ENCODE results near the gene SEMA6C.

Gene SEMA6C

DNA sequence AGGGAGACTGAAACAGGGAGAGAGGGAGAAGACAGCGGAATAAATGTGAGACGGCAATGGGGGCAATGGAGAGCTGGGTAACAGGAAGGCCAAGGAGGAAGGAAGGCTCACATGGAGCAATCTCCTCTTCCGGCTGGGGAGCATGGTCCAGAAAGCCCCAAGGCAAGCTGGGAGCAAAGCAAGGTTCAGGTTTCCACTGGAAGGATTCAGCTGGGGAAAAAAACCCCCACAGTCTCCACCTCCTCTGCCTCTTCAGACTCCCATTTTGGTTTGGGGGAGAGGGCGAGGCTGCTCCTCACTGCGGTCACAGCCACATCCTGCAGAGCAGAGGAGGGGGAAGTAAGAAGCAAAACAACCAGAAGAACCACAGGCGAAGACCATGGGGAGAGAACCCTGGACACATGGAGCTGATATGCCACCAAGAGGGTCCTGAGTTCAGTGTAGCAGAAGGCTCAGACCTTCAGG, 10.7 kb upstream of the SEMA6C start:
- DNase-seq: peak in 1 of 2 experiments; percentile 27

DNA sequence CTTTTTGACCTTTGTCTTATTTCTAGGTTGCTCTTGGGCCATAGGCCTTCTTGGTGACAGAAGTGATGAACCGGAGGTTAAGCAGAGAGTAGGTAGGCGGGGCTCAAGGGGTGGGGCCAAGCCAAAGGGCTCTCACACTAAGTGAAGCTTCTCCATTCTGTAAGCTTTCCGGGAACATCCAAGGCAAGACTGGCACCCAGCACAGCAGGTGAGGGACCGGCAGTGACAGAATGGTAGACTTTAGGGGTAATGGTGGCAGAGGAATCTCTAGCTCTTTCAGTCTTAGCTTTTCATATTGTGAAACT, 10.0 kb upstream of the SEMA6C start, which contains the start of gene TNFAIP8L2:
TSS of gene TNFAIP8L2 (plus strand) at position 135 of the 305 bp plus-strand sequence. CDS start 2,049 bp downstream, outside the sequence.
- peak; percentile 68 to 75 for DNase-seq

DNA sequence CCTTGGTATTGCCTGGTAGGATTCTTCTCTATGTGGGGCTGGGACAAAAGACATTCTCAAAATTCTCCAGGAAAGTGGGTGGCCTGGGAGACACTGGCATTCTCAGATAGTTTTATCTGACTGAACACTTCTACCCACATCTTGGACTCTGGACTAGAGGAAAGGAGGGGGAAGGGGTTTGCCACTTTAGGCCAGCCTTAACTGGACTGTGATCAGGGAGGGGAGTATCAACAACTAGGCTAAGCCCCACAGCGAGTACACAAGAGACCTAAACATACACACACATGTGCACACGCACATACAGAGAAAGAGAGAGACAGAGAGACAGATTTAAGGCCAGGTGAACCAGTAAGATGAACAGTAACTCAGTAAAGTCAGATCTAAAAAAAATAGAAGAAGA, 1.2 kb upstream of the SEMA6C start:
- no peak for DNase-seq

DNA sequence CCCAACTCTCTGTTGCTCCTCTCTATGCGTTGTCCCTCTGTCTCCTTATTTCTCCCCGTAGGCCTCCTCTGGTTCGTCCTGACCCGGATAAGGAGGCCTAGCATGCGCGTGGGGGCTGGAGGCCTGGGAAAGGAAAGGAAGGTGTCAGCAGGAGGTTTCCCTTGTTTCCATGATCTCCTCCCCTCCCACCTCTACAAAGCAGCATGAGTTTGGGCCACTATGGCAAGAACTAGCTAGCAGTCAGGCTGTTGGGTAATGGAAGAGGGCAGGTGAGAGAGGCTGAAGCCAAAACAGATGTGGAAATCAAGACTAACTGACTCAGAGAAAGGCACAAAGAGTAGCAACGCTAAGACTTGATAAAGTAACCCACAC, 687 bp upstream of the SEMA6C start:
- no peak for DNase-seq

DNA sequence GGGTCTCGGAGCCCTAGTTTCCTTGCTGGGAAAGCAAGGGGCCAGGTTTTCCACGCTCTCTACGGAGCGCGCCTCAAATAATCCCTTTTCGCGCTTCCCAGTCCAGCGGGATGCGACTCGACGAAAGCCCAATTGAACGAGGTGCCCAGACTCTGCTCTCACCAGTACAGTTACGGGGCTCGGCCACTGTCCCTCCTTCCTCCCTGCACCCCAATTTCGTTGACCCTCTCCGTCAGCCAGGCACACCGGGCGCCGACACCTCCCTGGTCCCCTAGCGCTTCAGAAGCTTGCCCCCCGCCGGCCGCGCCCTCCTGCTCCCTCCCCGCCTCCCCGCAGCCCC, 389 bp downstream of the SEMA6C start:
- no peak for DNase-seq

DNA sequence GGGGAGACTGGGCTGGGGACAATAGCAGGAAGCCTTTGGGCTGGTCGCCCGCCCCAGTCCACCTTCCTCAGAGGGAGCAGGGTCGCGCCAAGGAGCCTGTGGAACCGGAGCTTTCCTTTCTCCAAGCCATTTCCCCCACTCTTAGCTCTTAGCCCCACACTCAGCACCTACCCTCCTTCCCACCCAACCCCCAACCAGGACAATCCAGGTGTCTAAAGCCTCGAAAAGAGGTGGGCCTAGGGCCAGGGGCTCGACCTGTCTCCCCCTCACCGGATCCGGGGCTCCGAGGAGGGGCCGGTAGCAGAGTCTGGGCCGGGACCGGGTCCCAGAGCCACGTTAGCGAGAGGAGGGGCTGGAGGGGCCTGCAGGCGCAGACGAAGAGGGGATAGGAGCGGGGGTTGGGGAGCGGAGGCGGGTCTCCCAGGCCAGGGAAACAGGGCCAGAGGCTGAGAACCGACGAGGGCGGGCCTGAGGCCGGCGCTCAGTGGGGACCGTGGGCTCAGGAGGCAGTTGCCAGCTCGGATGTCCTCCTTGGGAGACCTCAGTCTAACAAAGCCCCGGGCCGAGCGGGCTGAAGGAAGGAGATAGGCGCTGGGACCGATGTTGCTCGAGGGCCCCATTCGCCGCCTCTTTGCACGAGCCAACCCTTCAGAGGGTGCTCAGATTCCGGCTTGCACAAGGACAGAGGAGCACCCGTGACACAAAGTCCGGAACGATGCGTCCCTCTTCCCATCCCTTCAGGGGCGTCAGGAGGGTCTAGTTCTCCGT, 943 bp downstream of the SEMA6C start:
- DNase-seq: no peak

DNA sequence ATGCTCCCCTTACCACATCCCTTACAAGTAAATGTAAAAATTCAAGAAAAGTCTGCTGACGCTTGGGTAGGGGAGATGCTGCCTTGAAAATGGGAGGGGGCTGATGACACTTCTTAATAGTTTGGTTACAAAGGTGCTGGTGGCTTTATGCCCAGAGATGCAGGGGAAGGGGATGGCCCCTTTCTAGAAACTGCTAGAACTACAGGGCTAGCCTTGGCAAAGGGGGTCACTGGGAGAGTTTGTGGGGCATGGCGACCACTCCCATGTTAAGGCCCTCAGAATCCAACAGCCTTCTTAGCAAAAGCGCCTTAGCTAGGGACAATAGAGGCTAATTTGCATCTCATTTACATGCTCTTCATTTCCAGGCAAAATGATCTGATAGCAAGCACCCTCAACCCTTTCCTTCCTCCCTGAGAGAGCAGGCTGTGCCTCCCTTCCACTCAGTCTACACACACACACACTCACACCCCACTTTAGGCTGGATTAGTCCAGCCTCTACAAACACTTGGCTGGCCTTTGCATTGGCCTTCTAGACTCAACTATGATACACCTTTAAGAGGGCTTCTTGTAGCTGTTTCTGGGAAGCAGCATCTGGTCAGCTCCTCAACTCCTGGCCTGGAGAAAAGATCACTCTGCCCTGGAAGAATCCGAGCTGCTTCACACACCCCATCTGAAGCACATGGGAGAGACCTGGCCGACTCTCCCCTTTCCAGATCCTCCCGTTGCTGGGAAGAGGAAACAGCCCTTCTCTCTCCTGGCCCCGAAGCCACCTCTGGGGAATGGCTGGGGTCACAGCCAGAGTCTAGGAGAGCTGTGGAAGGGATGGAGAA, 1.7 kb downstream of the SEMA6C start:
- no peak for DNase-seq

DNA sequence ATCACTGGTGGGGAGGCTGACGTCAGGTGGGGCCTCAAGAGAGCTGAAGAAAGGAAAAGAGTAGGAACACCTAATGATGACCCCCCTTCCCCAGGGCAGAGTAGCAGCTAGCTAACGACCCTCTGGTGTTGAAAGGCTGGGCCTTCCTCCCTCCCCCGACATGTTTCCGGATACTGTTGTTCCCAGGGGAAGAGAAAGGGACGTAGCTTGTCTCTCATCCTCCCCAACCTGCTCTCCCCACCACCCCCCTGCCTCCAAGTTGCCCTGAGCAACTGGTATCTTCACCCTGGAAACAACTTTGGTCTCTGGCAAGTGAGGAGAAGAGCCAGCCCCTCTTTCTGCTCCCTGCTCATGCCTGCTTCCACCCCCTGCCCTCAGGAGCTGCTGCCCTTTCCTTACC, 2.4 kb downstream of the SEMA6C start:
- DNase-seq: no peak

DNA sequence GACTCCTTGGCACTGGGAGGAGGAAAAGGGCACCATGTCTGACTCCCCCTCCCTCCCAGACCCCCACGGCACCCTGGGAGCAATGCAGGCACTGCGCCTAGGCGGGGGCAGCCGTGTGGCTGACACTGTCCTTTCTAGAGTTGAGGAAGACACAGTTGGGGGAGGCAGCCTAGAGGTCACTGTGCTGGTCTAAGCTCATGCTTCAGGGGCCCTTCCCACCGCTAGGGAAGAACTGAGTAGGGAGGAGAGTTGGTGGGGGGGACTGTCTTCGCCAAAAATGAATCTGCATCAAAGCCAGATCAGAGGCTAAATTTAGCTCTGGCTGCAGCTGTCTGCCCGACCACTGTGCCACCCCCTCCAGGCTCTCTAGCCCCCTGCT, 3.4 kb downstream of the SEMA6C start:
- DNase-seq: no peak

DNA sequence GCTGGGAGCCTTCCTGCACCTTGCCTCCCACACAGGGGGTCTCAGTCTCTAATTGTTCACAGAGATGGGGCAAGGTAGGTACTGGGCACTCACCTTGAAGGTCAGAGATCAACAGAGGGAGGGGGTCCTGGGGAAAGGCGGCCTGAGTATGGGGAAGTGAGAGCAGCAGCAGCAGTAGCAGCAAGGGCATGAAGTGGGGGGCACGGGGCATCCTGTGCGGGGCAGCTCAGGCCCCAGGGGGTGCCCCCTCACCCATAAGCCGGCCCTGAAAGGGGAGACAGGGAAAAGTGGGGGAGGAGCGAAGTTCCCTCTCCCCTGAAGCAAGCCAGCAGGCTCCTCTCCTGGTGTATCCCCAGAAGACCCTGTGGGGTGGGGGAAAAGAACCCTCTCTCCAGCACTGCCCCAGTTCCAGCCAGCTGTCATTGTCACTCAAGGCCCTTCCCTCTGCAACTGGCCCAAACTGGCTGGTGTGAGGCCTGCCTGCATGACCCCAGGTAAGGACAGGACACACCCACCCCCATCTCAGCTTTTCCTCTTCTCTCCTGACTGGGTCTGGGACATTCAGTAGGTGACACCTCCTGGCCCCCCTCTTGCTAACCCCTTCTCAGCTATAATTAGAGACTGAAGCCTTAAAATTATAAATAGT, 3.9 kb downstream of the SEMA6C start:
- DNase-seq: no peak

DNA sequence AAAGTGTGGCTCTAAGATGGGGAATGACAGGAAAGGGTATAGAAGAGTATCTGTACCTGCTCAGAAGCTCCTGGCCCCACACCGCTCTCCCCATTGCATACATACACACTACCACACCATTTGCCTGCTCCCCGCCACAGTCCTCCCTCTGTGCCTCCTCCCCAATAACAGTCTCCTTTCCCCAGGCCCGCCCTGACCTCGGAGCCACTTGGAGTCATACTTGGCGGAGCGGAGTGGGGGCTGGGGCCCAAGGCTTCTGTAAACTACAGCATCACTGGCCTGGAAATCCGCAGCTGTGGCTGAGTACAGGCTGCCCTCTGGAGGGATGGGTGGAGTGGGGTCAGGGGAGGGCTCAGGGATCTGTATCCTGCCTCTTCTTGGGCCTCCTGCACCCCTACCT, 8.6 kb downstream of the SEMA6C start:
- DNase-seq: no peak

DNA sequence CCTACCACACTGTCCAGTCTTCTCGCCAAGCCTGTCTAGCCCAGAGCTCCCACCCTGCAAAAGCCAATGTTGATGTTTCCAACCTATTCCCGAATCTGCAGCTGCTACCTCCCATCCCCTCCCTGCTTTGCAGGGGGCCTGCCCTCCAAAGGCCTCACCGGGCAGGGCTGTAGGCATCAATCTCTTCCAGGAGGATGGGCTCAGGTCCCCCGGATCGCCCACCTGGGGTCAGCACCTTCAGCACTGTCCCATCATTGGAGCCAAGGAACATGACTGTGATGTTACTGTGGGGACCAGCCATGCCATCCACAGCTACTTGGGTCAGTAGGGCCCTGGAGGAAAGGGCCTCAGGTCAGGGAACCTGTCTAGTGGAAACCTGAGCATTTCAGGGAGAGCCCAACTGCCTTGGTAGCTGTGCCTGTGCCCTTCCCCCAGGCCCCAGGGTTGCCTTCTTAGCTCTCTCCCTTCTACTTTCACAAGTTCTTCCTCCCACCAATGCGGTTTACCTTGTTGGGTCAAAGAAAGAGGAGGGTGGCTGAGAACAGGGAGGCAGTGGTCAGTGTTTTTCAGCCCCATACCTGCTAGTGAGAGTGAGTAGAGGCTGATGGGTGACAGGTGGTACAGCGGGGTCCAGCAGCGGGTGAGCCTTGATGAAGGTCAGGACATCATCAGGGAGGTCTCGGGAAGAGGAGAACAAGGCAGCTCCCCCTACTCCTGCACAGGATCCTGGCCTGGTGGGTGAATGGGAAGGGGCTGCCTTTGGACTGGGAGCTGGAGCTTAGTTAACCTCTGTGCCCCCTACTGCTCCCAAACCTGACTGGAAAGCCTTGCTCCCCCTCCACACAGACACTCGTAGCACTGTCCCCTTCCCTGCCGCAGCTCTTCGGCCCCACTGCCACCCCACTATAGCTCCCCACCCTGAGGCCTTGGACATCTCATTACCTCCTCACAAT, 10.7 kb downstream of the SEMA6C start:
- no peak for DNase-seq

DNA sequence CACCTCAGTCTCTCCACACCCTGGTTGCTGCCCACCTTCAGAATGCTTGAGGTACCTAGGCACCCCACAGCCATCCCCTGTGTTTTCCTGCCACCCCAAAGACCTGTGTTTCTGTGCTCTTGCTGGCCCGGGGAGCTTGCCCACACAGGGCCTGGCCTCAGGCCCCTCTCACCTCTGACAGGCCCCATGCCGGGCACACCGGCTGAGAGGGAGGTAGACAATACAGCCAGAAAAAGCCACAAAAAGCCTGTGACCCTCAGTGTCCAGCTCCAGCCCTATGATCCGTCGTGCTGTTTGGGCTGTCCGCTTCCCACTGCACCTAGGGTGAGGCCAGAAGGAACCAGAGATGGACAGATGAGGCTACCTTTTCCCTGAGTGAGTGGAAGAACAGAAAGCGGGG, 11.4 kb downstream of the SEMA6C start:
- no peak for DNase-seq

DNA sequence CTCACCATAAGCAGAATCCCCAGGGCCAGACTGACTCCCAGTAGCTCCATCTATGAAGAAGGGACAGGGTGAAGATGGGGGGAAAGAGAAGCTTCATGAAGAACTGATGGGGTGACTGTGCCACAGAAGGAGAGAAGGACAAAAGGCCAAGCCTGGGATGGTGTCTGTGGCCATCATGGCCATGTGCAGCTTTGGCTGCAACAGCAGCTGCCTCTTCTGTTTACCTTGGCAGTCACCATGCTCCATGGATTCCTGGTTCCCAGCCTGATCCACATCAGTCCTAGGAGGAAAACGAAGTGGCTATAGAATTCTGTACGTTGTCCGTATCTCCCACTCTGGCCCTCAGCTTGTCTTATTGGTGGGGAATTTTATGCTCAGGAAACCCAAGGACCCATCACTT, 12.0 kb downstream of the SEMA6C start:
- DNase-seq: no peak

DNA sequence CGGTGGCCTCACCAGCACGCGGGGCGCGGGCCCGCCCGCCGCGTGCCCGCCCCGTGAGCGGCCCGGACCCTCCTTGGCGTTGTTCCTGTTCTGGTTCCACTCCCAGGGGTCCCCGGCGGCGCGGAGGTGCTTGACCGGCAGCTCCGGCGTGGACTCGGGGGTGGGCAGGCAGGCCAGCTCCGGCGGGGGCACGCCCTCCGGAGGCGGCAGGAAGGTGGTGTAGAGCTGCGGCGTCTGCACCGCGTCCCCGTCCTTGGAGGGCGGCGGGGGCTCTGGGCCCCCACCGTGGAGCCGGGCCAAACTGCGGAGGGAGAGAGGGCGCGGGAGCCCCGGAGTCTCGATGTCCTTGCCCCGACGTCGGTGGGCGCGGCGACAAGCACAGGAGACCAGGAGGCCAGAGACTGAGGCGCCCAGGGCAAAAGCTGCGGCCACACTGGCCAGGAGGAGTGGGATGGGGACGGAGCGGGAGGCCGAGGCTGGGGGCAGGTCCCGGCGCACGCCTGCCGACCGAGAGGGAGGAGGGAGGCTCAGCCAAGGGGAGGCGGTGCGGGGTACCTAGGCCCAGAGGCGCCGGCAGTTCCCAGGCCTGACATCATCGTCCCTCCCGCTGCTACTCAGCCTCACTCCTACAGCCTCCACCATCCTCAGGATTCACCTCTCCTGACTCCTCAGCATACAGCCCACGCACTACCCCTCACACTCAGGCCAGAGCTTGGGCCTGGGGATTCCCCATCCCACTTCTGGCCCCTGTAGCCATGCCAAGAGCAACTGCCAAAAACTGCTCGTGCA, 13.2 kb downstream of the SEMA6C start:
- no peak for DNase-seq

DNA sequence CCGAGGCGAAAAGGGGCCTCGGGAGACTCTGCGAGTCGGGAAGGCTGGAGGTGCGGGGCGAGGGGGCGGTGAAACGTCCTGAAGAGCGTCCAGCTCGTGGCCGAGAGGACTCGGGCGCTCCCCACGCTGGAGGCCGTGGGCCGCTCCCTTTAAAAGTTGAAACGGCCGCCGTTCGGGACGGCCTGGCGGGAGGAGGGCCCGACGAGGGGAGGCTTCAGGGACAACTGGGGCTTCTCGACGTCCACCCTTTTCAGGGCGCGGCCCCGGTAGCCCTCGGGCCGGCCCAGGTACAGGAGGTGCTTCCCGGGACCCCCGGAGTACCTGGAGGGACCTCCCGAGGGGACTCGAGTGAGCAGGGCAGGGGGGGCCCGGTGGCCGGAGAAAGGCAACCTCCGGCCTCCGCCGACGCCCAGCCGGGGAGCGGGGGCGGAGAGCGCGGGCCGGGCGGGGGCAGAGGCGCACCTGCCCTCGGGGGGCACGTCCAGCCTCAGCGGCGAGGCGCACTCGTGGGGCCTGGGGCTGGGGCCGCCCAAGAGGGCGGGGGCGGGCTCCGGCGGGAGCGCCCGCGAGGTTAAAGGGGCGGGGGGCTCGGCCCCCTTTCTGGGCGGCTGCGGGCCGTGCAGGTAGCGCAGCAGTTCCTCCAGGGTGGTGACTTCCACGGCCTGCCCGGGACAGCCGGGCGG, 14.0 kb downstream of the SEMA6C start:
- DNase-seq: no peak

DNA sequence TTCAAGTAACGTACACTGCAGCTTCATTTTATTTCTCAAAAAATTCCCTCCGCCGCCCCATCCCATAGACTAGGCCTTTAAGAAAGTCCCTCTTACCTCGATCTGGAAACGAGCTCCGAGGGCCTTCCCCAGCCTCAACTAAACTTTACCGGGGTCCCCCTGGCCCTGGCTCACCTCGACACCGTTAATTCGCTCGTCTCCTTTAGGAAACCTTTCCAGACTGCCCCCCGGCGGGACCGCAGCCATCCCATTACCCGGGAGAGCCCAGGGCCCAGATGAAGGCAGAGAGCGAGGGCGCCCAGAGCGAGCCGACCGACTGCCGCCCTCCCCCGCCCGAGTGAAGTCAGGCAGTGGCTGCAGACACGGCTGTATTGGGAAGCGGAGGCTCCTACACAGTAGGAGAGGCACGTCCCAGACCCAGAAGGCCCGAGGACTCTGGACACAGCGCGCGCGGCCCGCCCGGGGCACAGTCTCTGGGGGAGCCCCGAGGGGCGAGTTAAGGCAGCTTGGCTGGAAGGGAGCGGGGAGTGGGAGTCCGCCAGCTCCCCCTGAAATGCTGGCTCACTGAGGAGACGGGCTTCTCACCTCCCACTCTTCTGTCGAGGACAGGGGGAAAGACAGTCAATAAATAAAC, 14.6 kb downstream of the SEMA6C start:
- no peak for DNase-seq

DNA sequence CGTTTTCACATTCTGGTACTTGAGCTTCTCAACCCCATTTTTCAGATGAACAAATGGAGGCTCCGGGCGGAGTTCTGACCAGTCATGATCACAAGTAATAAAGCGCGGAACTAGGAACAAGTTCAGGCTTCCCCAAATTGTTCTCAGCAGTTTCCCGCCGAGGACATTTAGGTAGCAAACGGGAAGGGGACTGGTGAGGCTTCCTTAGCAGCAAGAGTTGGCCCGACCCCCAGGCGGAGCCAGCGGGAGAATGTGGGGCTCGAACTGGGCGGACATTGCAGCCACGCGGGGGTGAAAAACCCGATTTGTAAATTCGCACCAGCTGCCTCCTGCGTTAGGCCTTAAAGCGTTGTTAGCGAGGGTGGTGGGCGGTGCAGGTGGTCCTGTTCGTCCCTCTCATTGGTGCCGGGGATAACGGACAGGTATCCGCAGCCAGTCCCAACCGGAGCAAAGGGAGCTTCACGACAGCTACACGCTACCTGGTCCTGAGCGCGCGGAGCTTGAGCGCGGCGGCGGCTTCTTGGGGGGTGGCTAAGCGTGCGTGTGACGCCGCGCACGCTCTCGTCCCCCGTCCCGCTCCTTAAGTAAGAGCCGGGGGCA, 15.3 kb downstream of the SEMA6C start:
- DNase-seq: peak; percentile 73 to 78

DNA sequence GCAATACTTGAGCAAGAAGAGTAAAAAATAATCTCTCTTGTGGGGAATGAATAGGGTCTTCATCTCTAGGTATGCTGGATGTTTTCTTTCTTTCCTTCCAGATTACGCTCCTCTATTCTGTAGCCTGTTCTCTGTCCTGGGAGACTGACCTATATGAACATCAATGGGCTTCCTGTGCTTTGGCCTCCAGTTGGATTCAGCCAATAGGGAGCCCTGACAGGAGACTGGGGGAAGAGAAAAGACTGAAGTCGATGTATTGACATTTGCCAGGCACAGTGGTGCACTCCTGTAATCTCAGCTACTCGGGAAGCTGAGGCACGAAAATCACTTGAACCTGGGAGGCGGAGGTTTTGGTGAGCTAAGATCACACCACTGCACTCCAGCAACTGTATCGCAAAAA, 17.6 kb downstream of the SEMA6C start:
- no peak for DNase-seq

DNA sequence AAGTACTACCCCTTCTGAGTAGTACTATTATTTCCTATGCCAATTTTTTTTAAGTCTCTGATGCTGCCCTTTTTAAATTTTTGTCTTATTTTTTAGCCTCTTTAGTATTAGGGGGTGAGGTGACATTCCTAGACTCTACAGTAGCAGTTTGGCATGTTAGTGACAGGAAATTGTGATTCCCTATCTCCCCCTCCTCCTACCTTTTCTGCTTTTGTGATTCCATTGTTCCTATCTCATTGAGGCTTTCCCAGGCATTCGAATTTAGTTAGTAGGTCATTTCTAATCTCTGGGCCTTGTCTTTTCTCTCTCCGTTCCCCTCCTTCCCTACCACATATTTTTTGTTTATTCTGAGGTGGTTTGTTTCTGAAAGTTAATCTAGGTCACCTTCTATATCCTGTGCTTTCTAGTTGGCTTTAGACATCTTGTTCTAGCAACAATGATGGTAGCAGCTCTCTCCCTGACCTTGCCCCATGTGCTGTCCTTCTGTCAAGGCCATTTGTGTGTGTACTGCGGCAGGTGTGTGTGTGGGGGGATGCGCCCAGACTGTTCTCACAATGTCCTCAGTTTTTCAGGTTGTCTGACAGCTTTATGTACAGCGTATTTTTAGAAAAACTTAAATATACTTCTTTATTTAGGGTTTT, 21.5 kb downstream of the SEMA6C start:
- DNase-seq: no peak

Data from activated CD4-positive, alpha-beta T cell treated with anti-CD3 and anti-CD28 coated beads, Interleukin-2, amount 50 U/mL, for 4 hours (primary cell).